SKM-1 (cell line): ENCODE results near the gene P2RX1.

ENCODE experiments used
- DNase-seq: peaks from one replicate; lab custom pipeline; 2025; ENCODE audit not compliant: unreplicated experiment; lab: John Stamatoyannopoulos, UW

Gene P2RX1

DNA sequence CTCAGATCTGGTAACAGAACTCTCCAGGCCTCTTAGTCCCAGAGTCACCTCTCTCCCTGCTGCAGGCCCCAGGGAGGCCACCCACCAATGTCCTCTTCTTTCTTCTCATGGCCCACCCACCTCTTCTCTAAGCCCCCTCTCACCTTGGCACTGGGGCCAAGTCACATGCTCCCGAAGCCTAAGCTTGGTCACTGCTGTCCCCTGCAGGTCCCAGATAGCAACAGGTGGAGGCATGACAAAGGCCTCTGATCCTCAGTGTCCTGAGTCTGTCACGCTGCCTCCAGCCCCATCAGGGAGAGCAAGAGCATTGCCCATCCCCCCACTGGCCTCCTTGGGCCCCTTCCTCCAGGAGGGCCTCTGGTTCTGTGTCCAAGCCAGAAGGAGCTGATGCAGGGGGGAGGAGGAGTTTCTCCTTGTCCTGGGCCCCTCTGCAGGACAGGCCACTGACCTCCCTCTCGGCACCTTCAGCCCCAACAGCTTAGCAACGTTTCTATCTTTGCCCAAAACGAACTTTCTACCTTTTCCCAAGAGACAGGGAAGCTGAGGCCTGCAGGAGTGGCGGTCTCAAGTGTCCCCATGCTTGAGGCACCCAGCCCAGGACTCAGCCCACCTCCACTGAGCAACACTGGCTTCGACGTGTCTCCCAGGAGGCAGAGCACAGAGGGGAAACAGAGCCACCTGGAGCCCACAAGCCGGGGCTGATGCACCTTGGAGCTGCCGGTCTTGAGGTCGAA is 8.6 kb downstream of the P2RX1 start:
- no peak for DNase-seq

DNA sequence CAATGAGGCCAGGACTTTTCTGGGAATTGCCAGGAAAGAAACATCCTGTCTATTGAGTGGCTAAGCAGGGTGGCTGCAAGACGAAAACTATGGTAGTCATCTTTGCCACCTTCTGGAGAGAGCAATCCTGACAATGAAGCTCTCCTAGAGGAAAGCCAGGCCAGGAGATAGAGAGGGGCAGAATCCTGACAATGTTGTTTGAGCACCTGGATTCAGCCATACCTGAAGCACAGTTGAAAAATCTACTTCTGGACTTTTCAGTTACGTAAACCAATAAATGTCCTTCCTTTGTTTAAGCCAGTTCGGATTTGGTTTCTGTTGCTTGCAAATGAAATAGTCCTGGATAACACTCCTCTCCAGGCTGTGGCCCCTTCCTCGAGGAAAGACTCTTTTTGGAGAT is 9.4 kb downstream of the P2RX1 start:
- no peak for DNase-seq

DNA sequence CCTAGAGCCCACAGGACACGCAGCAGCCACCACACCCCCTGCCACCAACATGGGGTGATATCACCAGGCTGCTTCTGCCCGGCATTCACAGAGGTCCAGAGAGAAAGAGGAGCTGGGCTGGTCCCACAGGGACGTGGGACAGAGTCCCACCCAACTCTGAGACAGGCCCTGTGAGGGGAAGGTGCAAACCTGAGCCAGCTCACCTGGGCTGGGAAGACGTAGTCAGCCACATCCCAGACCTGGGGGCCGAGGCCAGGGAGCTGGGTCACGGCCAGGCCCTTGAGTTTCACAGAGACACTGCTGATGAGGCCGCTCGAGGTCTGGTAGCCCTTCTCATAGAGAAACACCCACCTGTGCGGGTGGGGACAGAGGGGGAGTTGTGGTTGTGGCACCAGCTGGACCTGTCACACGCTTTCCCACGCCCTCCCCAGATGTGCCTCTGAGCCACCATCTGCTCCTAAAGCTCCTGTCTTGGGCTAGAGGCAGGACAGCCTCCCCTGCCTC is 11.2 kb downstream of the P2RX1 start:
- no peak for DNase-seq

DNA sequence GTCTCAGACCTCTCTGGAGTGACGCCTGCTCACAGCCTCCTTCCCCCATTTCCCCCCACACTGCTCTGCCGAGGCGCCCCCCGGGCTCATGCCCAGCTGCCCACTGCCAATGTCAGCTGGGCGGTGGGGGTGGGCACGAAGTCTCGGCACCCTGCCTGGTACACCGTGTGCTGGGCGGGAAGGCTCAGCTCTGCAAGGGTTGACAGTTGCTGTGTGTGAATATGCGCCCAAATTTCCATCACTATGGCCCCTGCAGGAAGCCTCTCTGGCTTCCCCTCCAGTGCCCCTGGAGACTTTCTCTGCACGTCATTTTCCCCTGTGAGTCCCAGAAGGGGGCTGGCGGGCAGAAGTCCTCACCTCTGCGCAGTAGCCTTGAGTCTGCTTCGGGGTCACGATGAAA is 11.8 kb downstream of the P2RX1 start:
- no peak for DNase-seq

DNA sequence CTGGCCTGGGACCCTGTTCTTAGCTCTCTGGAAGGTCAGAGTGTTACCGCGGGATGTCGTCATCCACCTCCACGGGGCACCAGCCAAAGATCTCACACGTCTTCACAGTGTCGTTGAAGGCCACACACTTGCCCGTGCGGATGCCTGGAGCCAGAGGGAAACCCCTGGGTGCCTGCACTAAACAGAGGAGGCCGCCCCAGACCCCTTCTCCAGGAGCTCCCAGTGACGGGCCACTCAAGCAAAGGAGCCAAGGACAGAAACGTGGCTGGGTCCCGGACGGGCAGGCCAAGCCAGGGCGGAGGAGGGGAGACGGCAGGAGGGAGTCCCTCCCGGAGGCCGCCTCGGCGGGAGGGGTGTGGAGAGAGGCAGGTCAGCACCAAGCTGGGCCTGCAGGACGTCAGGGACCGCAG is 12.4 kb downstream of the P2RX1 start:
- no peak for DNase-seq

DNA sequence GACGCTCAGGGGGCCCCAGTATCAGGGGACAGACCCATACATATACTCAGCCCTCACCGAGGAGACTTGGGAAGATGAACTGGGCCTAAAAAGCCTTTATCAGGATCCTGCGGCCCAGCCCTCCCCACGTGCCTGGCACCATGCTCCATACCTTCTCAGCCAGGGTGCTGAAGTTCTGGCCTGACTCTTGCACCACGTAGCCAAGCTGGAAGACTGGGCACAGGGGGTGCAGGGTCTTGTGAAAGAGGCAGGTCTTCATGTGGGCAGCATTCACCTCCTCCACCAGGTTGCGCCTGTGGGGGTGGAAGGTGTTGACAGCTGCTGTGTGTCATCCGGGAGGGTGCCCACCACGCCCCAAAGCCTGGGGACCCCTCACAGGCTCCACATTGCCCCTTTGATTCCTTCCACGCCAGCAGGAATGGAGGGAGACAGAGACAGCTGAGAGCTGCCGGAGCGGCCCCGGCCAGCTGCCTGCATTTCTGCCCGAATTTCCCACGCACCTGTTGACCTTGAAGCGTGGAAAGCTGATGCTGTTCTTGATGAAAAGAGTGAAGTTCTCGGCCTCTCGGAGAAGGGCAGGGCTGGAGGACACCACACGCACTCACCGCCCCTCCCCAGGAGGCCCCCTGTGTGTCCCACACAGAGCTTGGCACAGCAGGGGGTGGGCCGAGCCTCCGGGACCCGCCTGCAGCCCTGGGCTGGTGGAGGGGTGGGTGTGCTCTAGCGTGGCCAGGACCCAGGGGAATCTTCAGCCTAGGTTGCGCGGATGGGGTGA is 13.0 kb downstream of the P2RX1 start:
- DNase-seq = no peak

DNA sequence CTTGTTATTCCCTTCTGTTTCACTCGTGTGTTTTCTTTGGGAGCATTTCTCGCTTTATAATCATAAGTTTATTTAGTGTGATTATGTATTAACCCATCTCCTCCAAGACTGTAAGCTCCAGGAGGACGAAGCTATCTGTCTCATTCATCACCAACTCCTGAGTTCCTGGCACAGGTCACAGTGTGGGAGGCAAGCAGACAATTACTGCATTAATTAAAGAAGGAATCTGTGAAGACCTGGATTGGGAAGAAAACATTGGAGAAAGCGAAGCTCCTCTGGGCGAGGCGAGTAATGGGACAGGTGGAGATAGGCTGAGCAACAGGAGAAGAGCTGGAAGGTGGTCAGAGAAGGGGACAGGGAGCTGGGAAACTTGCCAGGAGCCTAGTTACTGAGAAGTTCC is 15.6 kb downstream of the P2RX1 start:
- DNase-seq = no peak

DNA sequence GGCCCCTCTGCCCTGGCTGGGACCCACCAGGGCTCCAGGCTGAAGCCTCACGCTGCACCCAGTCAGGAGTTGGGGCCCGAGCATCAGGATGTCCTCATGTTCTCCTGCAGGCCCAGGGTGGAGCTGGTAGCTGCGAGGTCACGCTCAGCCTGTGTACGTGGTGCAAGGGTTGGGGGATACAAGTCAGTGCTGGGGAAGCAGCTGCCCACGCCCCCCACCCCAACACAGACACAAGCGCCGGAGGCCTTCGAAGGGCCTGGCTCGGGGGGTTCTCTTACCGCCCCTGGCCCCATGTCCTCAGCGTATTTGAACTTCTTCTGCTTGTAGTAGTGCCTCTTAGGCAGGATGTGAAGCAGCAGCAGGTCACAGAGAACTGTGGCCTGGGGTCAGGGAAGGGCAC is 18.5 kb downstream of the P2RX1 start:
- DNase-seq = no peak

DNA sequence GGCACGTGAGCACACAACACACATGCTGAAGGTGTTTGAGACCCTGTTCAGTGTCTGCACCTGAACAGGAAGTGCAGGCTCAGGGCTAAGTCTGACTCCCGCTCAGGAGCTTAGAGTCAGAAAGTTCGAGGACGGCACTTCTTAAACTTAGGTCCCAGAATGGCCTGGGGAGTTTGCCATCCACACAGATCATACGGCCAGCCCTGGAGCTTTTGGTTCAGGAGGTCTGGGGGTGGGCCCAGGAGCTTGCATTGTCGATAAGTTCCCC is 19.4 kb downstream of the P2RX1 start:
- DNase-seq = no peak

DNA sequence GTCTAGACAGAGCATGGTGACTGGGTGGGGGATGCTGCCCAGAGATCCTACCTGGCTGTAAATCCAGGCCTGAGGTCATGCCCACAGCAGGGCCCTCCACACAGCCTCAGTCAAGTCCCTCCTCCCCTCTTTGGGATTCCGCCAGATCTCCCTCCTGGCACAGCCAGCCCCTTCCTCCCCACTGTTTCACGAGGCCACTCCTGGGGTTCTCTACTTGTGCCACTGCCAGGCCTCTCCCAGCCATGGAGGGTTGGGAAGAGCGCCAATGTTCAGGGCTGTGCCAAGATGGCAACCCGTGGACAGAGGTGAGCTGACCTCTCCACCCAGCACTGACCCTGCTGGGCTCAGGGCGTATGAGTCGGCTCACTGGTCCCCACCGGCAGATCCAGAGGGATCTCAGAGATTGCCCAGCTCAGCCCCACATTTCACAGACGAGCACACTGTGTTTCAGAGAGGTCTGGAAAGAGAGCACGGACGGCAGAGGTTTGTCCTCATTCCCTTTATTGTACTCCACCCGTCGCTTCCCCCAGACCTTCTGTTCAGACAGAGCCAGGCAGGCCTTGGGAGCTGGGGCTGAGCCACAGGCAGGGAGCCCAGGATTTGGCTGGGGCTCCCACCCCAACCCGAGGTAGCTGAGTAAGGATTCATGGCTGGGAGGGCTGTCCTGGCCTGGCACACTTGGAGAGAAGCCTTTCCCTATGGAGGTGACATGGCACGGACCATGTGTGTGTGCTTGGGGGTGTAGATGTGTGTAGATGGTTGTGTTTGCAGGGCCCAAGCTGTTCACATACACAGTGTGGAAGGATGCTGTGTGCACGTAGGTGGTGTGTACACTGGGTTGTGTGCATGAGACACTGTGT is 19.9 kb downstream of the P2RX1 start:
- no peak for DNase-seq

DNA sequence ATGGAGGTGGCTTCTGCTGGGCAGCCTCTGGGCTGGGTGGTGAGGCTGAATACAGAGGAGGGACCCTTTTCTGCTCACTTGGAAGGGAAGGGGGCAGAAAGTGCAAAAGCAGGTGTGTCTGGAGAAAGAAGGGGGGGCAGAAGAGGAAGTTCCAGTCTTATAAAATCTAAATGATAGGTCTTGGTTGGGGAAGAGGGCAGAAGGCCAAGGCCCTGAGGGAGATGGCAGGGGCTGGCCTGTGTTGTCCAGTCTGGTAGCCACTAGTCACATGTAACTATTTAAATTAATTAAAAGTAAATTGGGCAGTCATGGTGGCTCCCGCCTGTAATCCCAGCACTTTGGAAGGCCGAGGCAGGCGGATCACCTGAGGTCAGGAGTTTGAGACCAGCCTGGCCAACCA is 20.9 kb downstream of the P2RX1 start:
- DNase-seq = no peak

DNA sequence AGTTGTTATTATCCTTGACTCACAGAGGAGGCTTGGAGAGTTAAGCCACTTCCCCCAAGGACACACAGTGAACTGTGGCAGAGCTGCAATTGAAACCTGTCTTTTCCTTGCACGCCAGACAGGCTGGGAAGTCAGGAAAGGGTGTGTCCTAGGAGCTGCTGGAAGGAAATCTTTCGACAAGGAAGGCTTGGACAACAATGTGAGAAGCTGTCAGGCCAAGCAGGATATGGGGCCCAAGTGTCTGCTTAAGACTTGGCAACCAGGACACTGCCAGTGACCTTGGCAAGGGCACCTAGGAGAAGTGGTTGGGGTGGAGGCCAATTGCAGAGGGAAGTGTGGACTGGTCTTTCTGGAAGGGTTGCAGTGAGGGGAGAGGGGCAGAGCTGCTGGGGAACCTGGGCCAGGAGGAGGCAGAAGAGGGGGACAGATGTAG is 21.3 kb downstream of the P2RX1 start:
- no peak for DNase-seq

DNA sequence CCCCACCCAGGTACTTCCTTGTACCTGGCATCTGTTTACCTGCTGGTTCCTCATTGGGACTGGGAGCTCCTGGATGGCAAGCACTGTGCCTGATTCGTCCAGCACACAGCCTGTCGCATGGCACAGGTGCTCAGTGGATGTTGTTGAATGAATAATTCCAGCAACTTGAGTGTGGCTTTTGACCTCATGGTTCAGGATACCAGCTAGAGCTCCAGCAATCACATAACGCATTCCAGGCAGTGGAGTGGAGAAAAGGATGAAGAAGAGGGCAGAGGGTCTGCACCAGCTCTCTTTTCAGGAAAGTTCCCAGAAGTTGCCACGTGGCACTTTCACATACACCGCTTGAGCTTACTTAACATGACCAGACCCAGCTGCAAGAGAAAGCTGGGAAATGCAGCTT is 22.1 kb downstream of the P2RX1 start:
- no peak for DNase-seq

DNA sequence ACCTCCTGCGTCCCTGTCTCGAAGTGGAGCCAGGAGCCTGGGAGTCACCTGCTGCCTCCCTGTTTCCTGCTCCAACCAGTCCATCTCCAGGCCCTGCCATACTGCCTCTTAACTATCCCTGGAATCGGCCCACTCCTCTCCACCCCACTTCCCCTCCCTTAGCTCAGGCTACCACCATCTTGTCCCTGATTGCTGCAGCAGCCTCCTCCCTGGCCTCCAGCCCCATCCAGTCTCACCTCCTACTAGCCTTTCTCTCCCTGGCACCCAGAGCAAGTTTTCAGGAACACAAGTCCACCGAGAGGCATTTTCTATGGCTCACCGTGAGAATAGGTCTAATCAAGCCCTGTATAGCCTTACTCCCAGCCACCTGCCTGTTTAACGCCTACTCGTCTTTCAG is 22.5 kb downstream of the P2RX1 start:
- no peak for DNase-seq

DNA sequence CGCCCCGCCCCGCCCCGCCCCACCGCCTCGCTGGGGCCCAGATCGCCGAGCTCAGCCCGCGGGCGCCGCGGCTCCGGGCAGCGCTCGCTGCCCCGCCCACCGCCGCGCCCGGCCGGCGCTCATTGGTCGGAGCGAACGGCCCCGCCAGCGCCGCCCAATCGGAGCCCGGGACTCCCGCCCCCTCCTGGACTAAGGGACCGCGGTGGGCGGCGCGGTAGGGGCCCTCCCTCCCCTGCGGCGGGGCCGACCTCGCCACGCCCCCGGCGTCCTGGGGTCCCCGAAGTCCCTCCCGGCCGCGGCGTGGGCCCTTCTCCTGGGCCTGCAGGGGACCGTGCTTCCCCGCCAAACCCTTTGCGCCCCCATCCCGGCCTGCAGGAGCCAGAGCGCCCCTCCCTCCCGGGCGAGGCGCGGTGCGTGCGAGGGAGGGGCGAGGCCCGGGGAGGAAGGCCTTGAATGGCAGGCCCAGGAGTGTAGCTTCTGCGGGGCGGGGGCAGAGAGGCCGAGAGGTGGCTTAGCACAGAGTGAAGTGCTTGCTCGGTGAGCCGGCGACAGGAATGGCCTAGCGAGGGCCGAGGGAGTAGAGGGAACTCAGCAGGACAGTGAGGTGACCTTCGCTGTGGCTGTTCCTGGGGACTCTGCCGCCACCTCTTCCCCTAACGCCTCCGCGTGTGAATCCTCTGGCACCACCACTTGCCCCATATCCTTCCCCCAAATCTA is 23.1 kb downstream of the P2RX1 start, which contains the start of gene CAMKK1:
TSS of gene CAMKK1 (minus strand) at position 51 of the 717 bp plus-strand sequence. CDS start 7,366 bp downstream, outside the sequence.
- DNase-seq = peak; percentile 29

DNA sequence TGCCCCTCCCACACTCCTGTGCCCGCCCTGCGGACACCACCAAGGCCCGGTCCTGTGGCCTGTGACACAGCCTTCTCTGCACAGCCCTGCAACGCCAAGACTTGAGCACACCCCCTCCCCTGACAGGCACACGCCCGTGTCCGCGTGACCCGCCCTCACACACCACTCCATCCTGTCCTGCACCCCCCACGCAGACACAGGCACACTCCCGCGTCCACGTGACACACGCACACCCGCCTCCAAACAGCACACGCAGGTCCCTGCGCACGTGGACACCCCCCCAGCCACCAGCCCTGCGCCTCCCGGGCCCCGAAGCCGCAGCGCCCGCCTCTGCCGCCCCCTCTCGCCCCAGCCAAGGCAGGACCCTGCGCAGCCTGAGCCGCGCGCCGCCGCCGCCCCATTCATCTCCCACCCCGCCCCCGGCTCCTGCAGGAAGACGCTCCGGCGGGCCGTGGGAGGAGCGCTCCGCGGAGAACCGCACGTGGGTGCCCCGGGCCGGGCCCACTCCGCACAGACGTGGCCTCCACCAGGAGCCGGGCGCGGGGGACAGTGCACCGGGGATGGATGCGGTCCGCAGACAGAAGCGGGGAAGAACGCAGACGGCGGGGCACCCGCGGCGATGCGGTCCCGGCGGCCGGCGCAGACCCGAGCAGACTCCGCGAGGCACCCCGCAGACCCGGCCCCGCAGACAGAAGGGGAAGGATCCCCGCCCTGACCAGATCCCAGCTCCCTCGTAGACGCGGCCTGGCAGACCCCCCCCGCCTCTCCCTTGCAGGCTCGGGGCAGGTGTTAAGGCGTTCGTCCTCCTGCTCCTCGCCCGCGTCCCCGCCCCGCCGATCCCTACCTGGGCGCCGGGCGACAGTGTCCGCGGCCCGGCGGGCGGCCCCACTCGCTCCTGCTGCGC is 23.9 kb downstream of the P2RX1 start:
- no peak for DNase-seq

DNA sequence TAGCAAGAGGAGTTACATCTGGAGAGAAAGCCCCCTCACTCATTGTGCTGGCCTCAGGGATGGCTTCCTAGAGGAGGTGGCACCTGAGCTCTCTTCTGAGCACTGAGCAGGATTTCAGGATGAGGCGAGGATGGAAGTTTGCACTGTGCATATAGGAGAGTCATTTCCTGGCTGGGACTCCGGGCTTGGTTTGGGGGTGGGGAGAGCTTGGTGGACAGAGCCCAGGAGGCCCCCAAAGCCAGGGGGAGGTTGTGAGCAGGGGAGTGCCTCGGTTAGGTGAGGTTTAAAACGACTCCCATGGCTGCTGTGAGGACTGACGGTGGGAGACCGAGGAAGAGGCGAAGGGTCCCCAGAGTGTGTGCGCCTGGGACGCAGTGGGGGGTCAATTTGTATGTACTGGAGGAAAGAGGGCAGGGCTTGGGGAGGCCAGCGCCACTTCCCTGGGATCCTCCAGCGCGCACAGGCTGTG is 24.6 kb downstream of the P2RX1 start:
- DNase-seq = no peak

DNA sequence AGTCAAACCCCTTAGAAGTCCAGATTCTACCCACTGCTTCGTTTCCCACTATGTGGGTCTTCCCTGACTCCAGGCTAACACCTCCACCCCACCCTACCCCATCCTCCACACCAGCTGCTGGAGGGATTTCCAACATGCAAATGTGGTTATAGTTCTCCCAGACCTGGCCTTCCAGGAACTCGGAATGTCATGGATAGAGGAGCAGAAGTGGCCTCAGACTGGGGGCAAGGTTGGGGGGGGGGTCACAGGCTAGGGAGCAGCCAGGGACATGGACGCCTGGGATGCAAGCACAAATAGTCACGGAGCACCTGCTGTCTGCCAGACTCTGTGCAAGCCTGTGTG is 25.4 kb downstream of the P2RX1 start:
- no peak for DNase-seq

DNA sequence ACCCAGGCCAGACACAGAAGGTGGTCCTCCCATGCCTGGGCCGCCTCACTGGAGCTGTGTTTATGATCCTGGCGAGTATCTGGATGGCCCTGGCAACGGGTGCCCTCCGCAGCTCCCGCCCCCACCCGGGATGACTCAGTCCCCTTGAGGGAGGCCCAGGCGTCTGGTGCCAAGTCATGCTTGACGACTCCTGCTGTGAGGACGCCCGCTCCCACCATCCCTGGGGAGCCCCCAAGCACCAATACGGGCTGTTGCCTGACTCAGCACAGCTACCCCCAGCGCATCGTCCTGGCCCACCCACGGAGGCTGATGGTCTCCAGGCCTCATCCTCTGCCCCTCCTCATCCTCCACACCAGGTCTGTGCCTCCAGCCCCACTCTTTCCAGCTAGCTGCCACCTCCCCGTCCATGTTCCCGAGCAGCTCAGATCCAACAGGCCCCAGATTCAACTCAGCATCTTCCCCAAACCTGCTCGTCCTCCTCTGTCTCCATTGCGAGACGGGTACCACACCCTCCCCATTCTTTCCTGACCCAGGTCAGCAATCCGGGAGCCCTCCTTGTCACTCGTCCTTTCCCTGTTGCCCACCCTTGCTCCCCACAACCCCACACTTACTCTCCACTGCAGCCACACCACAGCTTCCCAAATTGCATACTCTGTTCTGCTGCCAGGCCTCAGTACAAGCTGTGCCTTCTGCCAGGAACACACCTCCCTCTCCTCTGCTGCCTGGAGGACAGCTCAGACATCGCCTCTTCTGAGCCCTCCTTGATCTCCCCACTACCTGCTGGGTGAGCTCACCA is 26.0 kb downstream of the P2RX1 start:
- no peak for DNase-seq
